Gastrocnemius medialis (tissue), 4 donors: ENCODE data around the gene CTRB1. TPM values are rescaled to one million over a fixed set of nuclear protein-coding genes. Genes with fewer than 3 reads are reported as not detected.
"Not testable (repeated sequence)": the region's sequence is repeated elsewhere in the genome, so short reads cannot be mapped to it uniquely, and the experiment has no call there.

Source experiments
- ATAC-seq, 2 donors: fragments of 150-250 bp; one replicate each; pipeline ENCODE4 v1.9.1; 2016
- DNase-seq, 2 donors: peaks; one replicate each; pipeline ENCODE4 v3.0.0-alpha.2; 2019
- H3K27ac ChIP-seq, 4 donors: fragments of 200-600 bp; sonication (generic); 1 replicate in 1 of 4; 2 replicates in 3 of 4; pipeline ENCODE4 v1.5.1; 2016 to 2018; ENCODE audit warnings: mild to moderate bottlenecking in 2 of 4, moderate library complexity in 1 of 4
- H3K27me3 ChIP-seq, 3 donors: fragments of 200-600 bp; sonication (generic) in 2 of 3; 1 replicate in 1 of 3; 2 replicates in 2 of 3; pipeline versions ENCODE4 v1.5.1 to v1.6.0; 2016 to 2019; ENCODE audit warnings: mild to moderate bottlenecking in 1 of 3, moderate library complexity in 1 of 3
- H3K36me3 ChIP-seq, 2 donors: fragments of 200-600 bp; sonication (generic) in 1 of 2; one replicate each; pipeline ENCODE4 v1.5.1; 2017 to 2018
- H3K4me1 ChIP-seq, 2 donors: fragments of 200-600 bp; sonication (generic) in 1 of 2; one replicate each; pipeline ENCODE4 v1.5.1; 2016 to 2017; ENCODE audit warnings: mild to moderate bottlenecking in 2 of 2
- H3K4me3 ChIP-seq, 4 donors: fragments of 200-600 bp; sonication (generic) in 3 of 4; 1 replicate in 1 of 4; 2 replicates in 3 of 4; pipeline ENCODE4 v1.5.1; 2016 to 2019; ENCODE audit warnings: mild to moderate bottlenecking in 2 of 4
- H3K9me3 ChIP-seq, 3 donors: fragments of 200-600 bp; sonication (generic) in 2 of 3; 1 replicate in 1 of 3; 2 replicates in 2 of 3; pipeline ENCODE4 v1.5.1; 2016 to 2019
- CTCF ChIP-seq, 5 experiments: fragments of 450-650 bp in 3 of 5; fragments of 200-600 bp in 2 of 5; sonication (generic) in 2 of 5; IDR thresholded peaks in 4 of 5; conservative IDR thresholded peaks in 1 of 5; 1 replicate in 4 of 5; 2 replicates in 1 of 5; pipeline ENCODE4 v1.5.1; 2016 to 2019; ENCODE audit warnings: antibody characterized with exemption in 5 of 5, mild to moderate bottlenecking in 3 of 5, moderate library complexity in 3 of 5
- POLR2A ChIP-seq, 2 donors: fragments of 450-650 bp; IDR thresholded peaks; one replicate each; pipeline ENCODE4 v1.6.1; 2017; ENCODE audit warnings: antibody characterized with exemption in 2 of 2, mild to moderate bottlenecking in 2 of 2, moderate library complexity in 2 of 2
- in situ Hi-C, 4 donors: fragments of 200-750 bp; cut with MboI; loops; one replicate each; pipeline versions ENCODE4 v1.15.0 to v1.8.0; 2017; ENCODE audit warnings: low sequenced_read_pairs in 4 of 4
- intact Hi-C: fragments of 100-400 bp; cut with DNase I; formaldehyde crosslinking; loops from one replicate; pipeline ENCODE4 v1.15.1; 2023; ENCODE audit warnings: low total_unique reads
- total RNA-seq, 4 donors: library from RNA; depleted of rRNA; stranded (reverse); fragments of >200 nt; gene quantifications; one replicate each; pipeline versions ENCODE4 v1.1.0 to v1.2.3, GENCODE V29; 2016

The CTRB1 gene
- total RNA-seq, 4 donors from 2014 or later: not detected

- TF ChIP-seq POLR2A (IDR thresholded peaks at IDR 0.05): no peak
- TF ChIP-seq CTCF (IDR thresholded peaks at IDR 0.05 in 4 of 5, conservative IDR thresholded peaks at IDR 0.05 in 1 of 5): no peak
- no peaks in the 10 kb centered on the region for H3K27me3 ChIP-seq
- ATAC-seq: no peak
- no peaks in the 10 kb centered on the region for H3K9me3 ChIP-seq
- no peaks in the 10 kb centered on the region for H3K4me1 ChIP-seq
- in situ Hi-C loops: loop anchor here in 1 of 4 donors (25.0 kb wide), 1 partner anchor 553 kb away; no protein-coding TSS in a partner anchor
- DNase-seq: no peak
- no peaks in the 10 kb centered on the region for H3K36me3 ChIP-seq
- no peak overlapping the region for H3K27ac ChIP-seq
- intact Hi-C loops: loop anchor here (10.0 kb wide), 1 partner anchor 436 kb away; the partner anchor contains the start of genes KARS1 and TERF2IP
- no peak overlapping the region for H3K4me3 ChIP-seq
Measured at GRCh38 chr16:75208861-75209505, 9.8 kb upstream of the CTRB1 start.

GRCh38 chr16:75209514-75209913 lies 9.3 kb upstream of the CTRB1 start:
- ATAC-seq, H3K4me3 ChIP-seq, H3K27me3 ChIP-seq, DNase-seq, H3K27ac ChIP-seq, H3K36me3 ChIP-seq, H3K4me1 ChIP-seq, H3K9me3 ChIP-seq: not testable (repeated sequence)
- intact Hi-C loops: loop anchor here (10.0 kb wide), 1 partner anchor 435 kb away; the partner anchor contains the start of genes KARS1 and TERF2IP
- in situ Hi-C loops: loop anchor here in 1 of 4 donors (25.0 kb wide), 1 partner anchor 553 kb away; no protein-coding TSS in a partner anchor

- DNase-seq: no peak
- Histone ChIP-seq H3K27ac (no peak overlapping the region), H3K9me3 (no peaks in the 10 kb centered on the region), H3K4me3 (no peak overlapping the region), H3K27me3 (no peaks in the 10 kb centered on the region), H3K36me3 (no peaks in the 10 kb centered on the region), H3K4me1 (no peaks in the 10 kb centered on the region)
- ATAC-seq: no peak
- TF ChIP-seq CTCF (IDR thresholded peaks at IDR 0.05 in 4 of 5, conservative IDR thresholded peaks at IDR 0.05 in 1 of 5) (no peak), POLR2A (IDR thresholded peaks at IDR 0.05) (no peak)
- intact Hi-C loops (loop anchor here (10.0 kb wide), 1 partner anchor 435 kb away; the partner anchor contains the start of genes KARS1 and TERF2IP), in situ Hi-C loops (loop anchor here in 1 of 4 donors (25.0 kb wide), 1 partner anchor 552 kb away; no protein-coding TSS in a partner anchor)
Measured at GRCh38 chr16:75209944-75210343, 8.8 kb upstream of the CTRB1 start.

- H3K36me3 ChIP-seq, DNase-seq, H3K4me3 ChIP-seq, H3K4me1 ChIP-seq, H3K9me3 ChIP-seq, H3K27ac ChIP-seq, ATAC-seq, intact Hi-C loops, H3K27me3 ChIP-seq: not testable (repeated sequence)
- in situ Hi-C loops: loop anchor here in 1 of 4 donors (25.0 kb wide), 1 partner anchor 551 kb away; no protein-coding TSS in a partner anchor
Measured at GRCh38 chr16:75211286-75211685, 7.5 kb upstream of the CTRB1 start.

- no peaks in the 10 kb centered on the region for H3K4me1 ChIP-seq
- TF ChIP-seq POLR2A (IDR thresholded peaks at IDR 0.05): no peak
- TF ChIP-seq CTCF (IDR thresholded peaks at IDR 0.05 in 4 of 5, conservative IDR thresholded peaks at IDR 0.05 in 1 of 5): no peak
- no peak overlapping the region for H3K4me3 ChIP-seq
- no peaks in the 10 kb centered on the region for H3K9me3 ChIP-seq
- DNase-seq (no peak), ATAC-seq (no peak)
- H3K27me3 ChIP-seq: no peaks in the 10 kb centered on the region
- no peaks in the 10 kb centered on the region for H3K36me3 ChIP-seq
- in situ Hi-C loops: loop anchor here in 1 of 4 donors (25.0 kb wide), 1 partner anchor 546 kb away; no protein-coding TSS in a partner anchor
- intact Hi-C loops: no loop called here
- no peak overlapping the region for H3K27ac ChIP-seq
Measured at GRCh38 chr16:75216127-75216526, 2.7 kb upstream of the CTRB1 start.
